GM23338 (cell line): ENCODE measurements around the gene GJA4. TPM values are rescaled to one million over a fixed set of nuclear protein-coding genes. Genes with fewer than 3 reads are reported as not detected.

Experiments used
- ATAC-seq: fragments of 200-7000 bp; cut with Tn5 transposase; 3 replicates; pipeline ENCODE4 v1.9.1; 2020
- DNase-seq: peaks from one replicate; pipeline ENCODE4 v3.0.0-alpha.2; 2015; ENCODE audit warnings: low spot score
- H2AFZ ChIP-seq: fragments of 200-600 bp; sonication (generic); 2 replicates; pipeline ENCODE4 v1.8.0; 2016; ENCODE audit warnings: antibody characterized with exemption, mild to moderate bottlenecking, moderate library complexity
- H3F3A ChIP-seq: fragments of 200-600 bp; sonication (generic); replicated peaks from 2 replicates; pipeline ENCODE4 v1.8.0; 2017; ENCODE audit warnings: antibody characterized with exemption, mixed run types, low read depth
- H3K27ac ChIP-seq: fragments of 200-600 bp; sonication (generic); 2 replicates; pipeline ENCODE4 v1.6.1; 2016; ENCODE audit warnings: low read depth
- H3K27me3 ChIP-seq: fragments of 200-600 bp; sonication (generic); 2 replicates; pipeline ENCODE4 v1.8.0; 2016; ENCODE audit warnings: mild to moderate bottlenecking, mixed run types, moderate library complexity; ENCODE audit not compliant: insufficient read depth
- H3K36me3 ChIP-seq: fragments of 200-600 bp; sonication (generic); 2 replicates; pipeline ENCODE4 v1.8.0; 2016; ENCODE audit warnings: mild to moderate bottlenecking; ENCODE audit not compliant: insufficient read depth
- H3K4me1 ChIP-seq: fragments of 200-600 bp; sonication (generic); 2 replicates; pipeline ENCODE4 v1.8.0; 2016; ENCODE audit warnings: mild to moderate bottlenecking, moderate library complexity; ENCODE audit not compliant: insufficient read depth
- H3K4me2 ChIP-seq: fragments of 200-600 bp; sonication (generic); 2 replicates; pipeline ENCODE4 v1.7.1; 2017; ENCODE audit warnings: mixed run types
- H3K4me3 ChIP-seq: fragments of 200-600 bp; sonication (generic); 2 replicates; pipeline ENCODE4 v1.6.1; 2016; ENCODE audit warnings: mixed run types
- H3K79me2 ChIP-seq: fragments of 200-600 bp; sonication (generic); replicated peaks from 2 replicates; pipeline ENCODE4 v1.8.0; 2017; ENCODE audit warnings: mild to moderate bottlenecking; ENCODE audit not compliant: insufficient read depth
- H3K9me2 ChIP-seq: fragments of 200-600 bp; sonication (generic); 2 replicates; pipeline ENCODE4 v1.8.0; 2017; ENCODE audit not compliant: insufficient read depth
- H4K20me1 ChIP-seq: fragments of 200-600 bp; sonication (generic); replicated peaks from 2 replicates; pipeline ENCODE4 v1.8.0; 2017; ENCODE audit warnings: mild to moderate bottlenecking; ENCODE audit not compliant: insufficient read depth
- H3K27ac Mint-ChIP-seq: 2 replicates; pipeline ENCODE4 v1.8.0; 2020; ENCODE audit warnings: inconsistent platforms, mild to moderate bottlenecking, moderate library complexity, mixed read lengths
- H3K27me3 Mint-ChIP-seq: 3 replicates; pipeline ENCODE4 v1.8.0; 2022; ENCODE audit warnings: low read depth, mild to moderate bottlenecking, moderate library complexity, mixed read lengths, inconsistent platforms; ENCODE audit not compliant: insufficient read depth, poor library complexity
- H3K36me3 Mint-ChIP-seq: 3 replicates; pipeline ENCODE4 v1.8.0; 2021; ENCODE audit warnings: low read depth, mild to moderate bottlenecking, inconsistent platforms, moderate library complexity, mixed read lengths
- H3K4me1 Mint-ChIP-seq: 3 replicates; pipeline ENCODE4 v1.8.0; 2020; ENCODE audit warnings: mild to moderate bottlenecking, inconsistent platforms, mixed read lengths
- H3K4me3 Mint-ChIP-seq: 3 replicates; pipeline ENCODE4 v1.8.0; 2021; ENCODE audit warnings: moderate library complexity, mild to moderate bottlenecking, inconsistent platforms, mixed read lengths
- H3K9me3 Mint-ChIP-seq: 3 replicates; pipeline ENCODE4 v1.8.0; 2020; ENCODE audit warnings: moderate library complexity, mild to moderate bottlenecking, inconsistent platforms, mixed read lengths
- CREB1 ChIP-seq: fragments of 250-450 bp; sonication (Bioruptor Pico); IDR thresholded peaks from 2 replicates; pipeline ENCODE4 v1.5.0; 2020; ENCODE audit warnings: low read depth, mild to moderate bottlenecking, moderate library complexity
- EZH2 ChIP-seq: fragments of 200-600 bp; sonication (generic); IDR thresholded peaks from one replicate; pipeline ENCODE4 v1.8.0; 2017; ENCODE audit warnings: antibody characterized with exemption, mild to moderate bottlenecking, low read depth; ENCODE audit not compliant: unreplicated experiment
- EZH2phosphoT487 ChIP-seq: fragments of 200-600 bp; sonication (generic); IDR thresholded peaks from one replicate; pipeline ENCODE4 v1.8.1; 2018; ENCODE audit warnings: antibody characterized with exemption; ENCODE audit not compliant: unreplicated experiment
- JUNB ChIP-seq: IDR thresholded peaks from one replicate; pipeline ENCODE4 v1.6.1; 2016; ENCODE audit warnings: antibody characterized with exemption; ENCODE audit not compliant: unreplicated experiment
- NANOG ChIP-seq: IDR thresholded peaks from 2 replicates; pipeline ENCODE4 v1.6.1; 2016; ENCODE audit warnings: antibody characterized with exemption, borderline replicate concordance
- POLR2AphosphoS5 ChIP-seq: IDR thresholded peaks from 2 replicates; pipeline ENCODE4 v1.6.1; 2016; ENCODE audit warnings: antibody characterized with exemption, low read depth
- STAT1 ChIP-seq: IDR thresholded peaks from one replicate; pipeline ENCODE4 v1.6.1; 2016; ENCODE audit warnings: antibody characterized with exemption; ENCODE audit not compliant: unreplicated experiment
- ZNF114 ChIP-seq: fragments of 250-450 bp; sonication (Bioruptor Pico); IDR thresholded peaks from 2 replicates; pipeline ENCODE4 v1.5.0; 2020; ENCODE audit warnings: mild to moderate bottlenecking, moderate library complexity
- ZNF331 ChIP-seq: fragments of 250-450 bp; sonication (Bioruptor Pico); IDR thresholded peaks from 2 replicates; pipeline ENCODE4 v1.5.0; 2020; ENCODE audit warnings: low read depth, mild to moderate bottlenecking, moderate library complexity
- long read RNA-seq: library from polyadenylated mRNA; unstranded; transcript quantifications from one replicate; pipeline ENCODE4 v2.0.0, GENCODE V29; 2020; ENCODE audit not compliant: unreplicated experiment
- polyA plus RNA-seq: library from polyadenylated mRNA; unstranded; fragments of >200 nt; fragmentation: Nextera tagmentation; extraction: Ambion mirVana; gene quantifications from 2 replicates; pipeline ENCODE4 v1.2.1, GENCODE V29; 2016
- total RNA-seq: library from RNA; depleted of rRNA; stranded (reverse); fragments of >200 nt; shearing (Covaris generic); gene quantifications from 2 replicates; pipeline ENCODE4 v1.2.3, GENCODE V29; 2014; rRNA removed
- TF ChIP-seq, protein P1 (sequence below), 2 experiments: fragments of 200-600 bp in 1 of 2; sonication (generic) in 1 of 2; conservative IDR thresholded peaks; 2 replicates each; pipeline versions ENCODE4 v1.5.1 to v1.6.1; 2016 to 2017; ENCODE audit warnings: antibody characterized with exemption in 2 of 2, low read depth in 2 of 2, mild to moderate bottlenecking in 2 of 2, moderate library complexity in 1 of 2
- TF ChIP-seq, protein P2 (sequence below): IDR thresholded peaks from 2 replicates; pipeline ENCODE4 v1.6.1; 2016; ENCODE audit warnings: antibody characterized with exemption
- TF ChIP-seq, protein P3 (sequence below): IDR thresholded peaks from one replicate; pipeline ENCODE4 v1.6.1; 2018; ENCODE audit warnings: antibody characterized with exemption; ENCODE audit not compliant: unreplicated experiment
- TF ChIP-seq, protein P4 (sequence below): fragments of 250-450 bp; sonication (Bioruptor Pico); IDR thresholded peaks from 2 replicates; pipeline ENCODE4 v1.5.0; 2020; ENCODE audit warnings: mild to moderate bottlenecking, moderate library complexity

Gene GJA4
- total RNA-seq = 1.7 and 2.2 TPM in 2 replicates
- polyA plus RNA-seq = 0.82 and 0.95 TPM in 2 replicates
- long read RNA-seq = 0 reads

DNA sequence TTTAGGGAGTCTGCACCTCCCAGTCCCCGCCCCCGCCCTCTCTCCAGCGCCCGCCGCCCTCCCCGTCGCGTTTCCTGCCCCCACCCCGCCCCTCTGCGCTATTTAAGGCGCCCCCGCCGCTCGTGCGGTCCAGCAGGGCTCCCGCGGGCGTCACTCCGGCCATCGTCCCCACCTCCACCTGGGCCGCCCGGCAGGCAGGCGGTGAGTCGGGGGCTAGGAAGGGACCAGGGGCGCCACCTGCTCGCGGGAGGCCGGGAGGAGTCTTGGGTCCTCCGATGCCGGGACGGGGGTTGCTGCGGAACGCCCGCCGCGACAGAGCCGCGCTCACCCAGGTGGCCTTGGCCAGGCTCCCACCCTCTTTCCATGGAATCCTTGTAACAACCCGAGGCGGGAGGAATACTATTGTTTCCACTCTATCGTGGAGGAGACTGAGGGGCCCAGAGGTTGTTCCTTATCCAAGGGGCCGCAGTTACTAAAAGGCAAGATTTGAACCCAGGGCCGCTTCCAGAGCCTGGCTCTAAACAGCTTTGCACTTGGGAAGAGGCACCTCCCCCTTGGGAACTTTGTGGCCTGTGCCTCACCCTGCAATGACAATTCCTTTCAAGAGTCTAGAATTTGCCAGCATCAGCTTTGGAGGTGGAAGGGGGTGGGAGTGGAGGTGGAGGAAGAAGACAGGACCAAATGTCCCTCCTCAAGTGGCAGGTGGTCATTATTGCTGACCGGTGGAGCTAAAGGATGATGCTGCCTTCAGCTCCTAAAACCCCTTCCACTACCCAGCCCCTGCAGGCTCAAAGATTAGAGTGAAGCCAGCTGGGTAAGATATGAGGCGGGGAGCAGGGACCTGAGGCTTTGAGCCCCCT is at the start of gene GJA4:
TSS of gene GJA4 (plus strand) at position 132 of the 860 bp plus-strand sequence. CDS start 1,215 bp downstream, outside the sequence.
- Mint-ChIP-seq H3K9me3 (no peaks in the 10 kb centered on the region), H3K27me3 (peaks cover 27% of the 10 kb centered on the region), H3K36me3 (no peaks in the 10 kb centered on the region; the same call in 2 of the 3 replicates), H3K27ac (no peak within 1 kb of the TSS), H3K4me3 (peak within 1 kb of the TSS; percentile 73), H3K4me1 (peaks cover 21% of the 10 kb centered on the region)
- Histone ChIP-seq H3K4me3 (peak within 1 kb of the TSS; percentile 69), H3K79me2 (no peaks in the 10 kb centered on the region), H3K9me2 (0 out of 2 replicates have a peak, but pooled peaks cover 2% of the 10 kb centered on the region), H3K4me2 (peak within 1 kb of the TSS; percentile 80), H3K27ac (no peak within 1 kb of the TSS), H2AFZ (peak within 1 kb of the TSS; percentile 98), H4K20me1 (no peaks in the 10 kb centered on the region), H3F3A (no peaks in the 10 kb centered on the region), H3K4me1 (no peaks in the 10 kb centered on the region; the same call in 1 of the 2 replicates), H3K27me3 (peaks cover 23% of the 10 kb centered on the region; the same call in 1 of the 2 replicates), H3K36me3 (no peaks in the 10 kb centered on the region)
- peak; percentile 49 for DNase-seq
- no peak for TF ChIP-seq EZH2
- TF ChIP-seq NANOG = no peak
- TF ChIP-seq, protein P1, sequence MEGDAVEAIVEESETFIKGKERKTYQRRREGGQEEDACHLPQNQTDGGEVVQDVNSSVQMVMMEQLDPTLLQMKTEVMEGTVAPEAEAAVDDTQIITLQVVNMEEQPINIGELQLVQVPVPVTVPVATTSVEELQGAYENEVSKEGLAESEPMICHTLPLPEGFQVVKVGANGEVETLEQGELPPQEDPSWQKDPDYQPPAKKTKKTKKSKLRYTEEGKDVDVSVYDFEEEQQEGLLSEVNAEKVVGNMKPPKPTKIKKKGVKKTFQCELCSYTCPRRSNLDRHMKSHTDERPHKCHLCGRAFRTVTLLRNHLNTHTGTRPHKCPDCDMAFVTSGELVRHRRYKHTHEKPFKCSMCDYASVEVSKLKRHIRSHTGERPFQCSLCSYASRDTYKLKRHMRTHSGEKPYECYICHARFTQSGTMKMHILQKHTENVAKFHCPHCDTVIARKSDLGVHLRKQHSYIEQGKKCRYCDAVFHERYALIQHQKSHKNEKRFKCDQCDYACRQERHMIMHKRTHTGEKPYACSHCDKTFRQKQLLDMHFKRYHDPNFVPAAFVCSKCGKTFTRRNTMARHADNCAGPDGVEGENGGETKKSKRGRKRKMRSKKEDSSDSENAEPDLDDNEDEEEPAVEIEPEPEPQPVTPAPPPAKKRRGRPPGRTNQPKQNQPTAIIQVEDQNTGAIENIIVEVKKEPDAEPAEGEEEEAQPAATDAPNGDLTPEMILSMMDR (conservative IDR thresholded peaks at IDR 0.05; ENCODE audit: low read depth in 2 of 2) = no peak
- TF ChIP-seq POLR2AphosphoS5 = no peak
- no peak for TF ChIP-seq EZH2phosphoT487
- no peak for TF ChIP-seq STAT1
- no peak for TF ChIP-seq ZNF331 (CRISPR knock-in tag)
- no peak for TF ChIP-seq ZNF114
- TF ChIP-seq CREB1 (CRISPR knock-in tag) = no peak
- TF ChIP-seq JUNB = no peak
- TF ChIP-seq, protein P2, sequence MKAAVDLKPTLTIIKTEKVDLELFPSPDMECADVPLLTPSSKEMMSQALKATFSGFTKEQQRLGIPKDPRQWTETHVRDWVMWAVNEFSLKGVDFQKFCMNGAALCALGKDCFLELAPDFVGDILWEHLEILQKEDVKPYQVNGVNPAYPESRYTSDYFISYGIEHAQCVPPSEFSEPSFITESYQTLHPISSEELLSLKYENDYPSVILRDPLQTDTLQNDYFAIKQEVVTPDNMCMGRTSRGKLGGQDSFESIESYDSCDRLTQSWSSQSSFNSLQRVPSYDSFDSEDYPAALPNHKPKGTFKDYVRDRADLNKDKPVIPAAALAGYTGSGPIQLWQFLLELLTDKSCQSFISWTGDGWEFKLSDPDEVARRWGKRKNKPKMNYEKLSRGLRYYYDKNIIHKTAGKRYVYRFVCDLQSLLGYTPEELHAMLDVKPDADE = no peak
- TF ChIP-seq, protein P3, sequence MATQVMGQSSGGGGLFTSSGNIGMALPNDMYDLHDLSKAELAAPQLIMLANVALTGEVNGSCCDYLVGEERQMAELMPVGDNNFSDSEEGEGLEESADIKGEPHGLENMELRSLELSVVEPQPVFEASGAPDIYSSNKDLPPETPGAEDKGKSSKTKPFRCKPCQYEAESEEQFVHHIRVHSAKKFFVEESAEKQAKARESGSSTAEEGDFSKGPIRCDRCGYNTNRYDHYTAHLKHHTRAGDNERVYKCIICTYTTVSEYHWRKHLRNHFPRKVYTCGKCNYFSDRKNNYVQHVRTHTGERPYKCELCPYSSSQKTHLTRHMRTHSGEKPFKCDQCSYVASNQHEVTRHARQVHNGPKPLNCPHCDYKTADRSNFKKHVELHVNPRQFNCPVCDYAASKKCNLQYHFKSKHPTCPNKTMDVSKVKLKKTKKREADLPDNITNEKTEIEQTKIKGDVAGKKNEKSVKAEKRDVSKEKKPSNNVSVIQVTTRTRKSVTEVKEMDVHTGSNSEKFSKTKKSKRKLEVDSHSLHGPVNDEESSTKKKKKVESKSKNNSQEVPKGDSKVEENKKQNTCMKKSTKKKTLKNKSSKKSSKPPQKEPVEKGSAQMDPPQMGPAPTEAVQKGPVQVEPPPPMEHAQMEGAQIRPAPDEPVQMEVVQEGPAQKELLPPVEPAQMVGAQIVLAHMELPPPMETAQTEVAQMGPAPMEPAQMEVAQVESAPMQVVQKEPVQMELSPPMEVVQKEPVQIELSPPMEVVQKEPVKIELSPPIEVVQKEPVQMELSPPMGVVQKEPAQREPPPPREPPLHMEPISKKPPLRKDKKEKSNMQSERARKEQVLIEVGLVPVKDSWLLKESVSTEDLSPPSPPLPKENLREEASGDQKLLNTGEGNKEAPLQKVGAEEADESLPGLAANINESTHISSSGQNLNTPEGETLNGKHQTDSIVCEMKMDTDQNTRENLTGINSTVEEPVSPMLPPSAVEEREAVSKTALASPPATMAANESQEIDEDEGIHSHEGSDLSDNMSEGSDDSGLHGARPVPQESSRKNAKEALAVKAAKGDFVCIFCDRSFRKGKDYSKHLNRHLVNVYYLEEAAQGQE = no peak
- TF ChIP-seq, protein P4, sequence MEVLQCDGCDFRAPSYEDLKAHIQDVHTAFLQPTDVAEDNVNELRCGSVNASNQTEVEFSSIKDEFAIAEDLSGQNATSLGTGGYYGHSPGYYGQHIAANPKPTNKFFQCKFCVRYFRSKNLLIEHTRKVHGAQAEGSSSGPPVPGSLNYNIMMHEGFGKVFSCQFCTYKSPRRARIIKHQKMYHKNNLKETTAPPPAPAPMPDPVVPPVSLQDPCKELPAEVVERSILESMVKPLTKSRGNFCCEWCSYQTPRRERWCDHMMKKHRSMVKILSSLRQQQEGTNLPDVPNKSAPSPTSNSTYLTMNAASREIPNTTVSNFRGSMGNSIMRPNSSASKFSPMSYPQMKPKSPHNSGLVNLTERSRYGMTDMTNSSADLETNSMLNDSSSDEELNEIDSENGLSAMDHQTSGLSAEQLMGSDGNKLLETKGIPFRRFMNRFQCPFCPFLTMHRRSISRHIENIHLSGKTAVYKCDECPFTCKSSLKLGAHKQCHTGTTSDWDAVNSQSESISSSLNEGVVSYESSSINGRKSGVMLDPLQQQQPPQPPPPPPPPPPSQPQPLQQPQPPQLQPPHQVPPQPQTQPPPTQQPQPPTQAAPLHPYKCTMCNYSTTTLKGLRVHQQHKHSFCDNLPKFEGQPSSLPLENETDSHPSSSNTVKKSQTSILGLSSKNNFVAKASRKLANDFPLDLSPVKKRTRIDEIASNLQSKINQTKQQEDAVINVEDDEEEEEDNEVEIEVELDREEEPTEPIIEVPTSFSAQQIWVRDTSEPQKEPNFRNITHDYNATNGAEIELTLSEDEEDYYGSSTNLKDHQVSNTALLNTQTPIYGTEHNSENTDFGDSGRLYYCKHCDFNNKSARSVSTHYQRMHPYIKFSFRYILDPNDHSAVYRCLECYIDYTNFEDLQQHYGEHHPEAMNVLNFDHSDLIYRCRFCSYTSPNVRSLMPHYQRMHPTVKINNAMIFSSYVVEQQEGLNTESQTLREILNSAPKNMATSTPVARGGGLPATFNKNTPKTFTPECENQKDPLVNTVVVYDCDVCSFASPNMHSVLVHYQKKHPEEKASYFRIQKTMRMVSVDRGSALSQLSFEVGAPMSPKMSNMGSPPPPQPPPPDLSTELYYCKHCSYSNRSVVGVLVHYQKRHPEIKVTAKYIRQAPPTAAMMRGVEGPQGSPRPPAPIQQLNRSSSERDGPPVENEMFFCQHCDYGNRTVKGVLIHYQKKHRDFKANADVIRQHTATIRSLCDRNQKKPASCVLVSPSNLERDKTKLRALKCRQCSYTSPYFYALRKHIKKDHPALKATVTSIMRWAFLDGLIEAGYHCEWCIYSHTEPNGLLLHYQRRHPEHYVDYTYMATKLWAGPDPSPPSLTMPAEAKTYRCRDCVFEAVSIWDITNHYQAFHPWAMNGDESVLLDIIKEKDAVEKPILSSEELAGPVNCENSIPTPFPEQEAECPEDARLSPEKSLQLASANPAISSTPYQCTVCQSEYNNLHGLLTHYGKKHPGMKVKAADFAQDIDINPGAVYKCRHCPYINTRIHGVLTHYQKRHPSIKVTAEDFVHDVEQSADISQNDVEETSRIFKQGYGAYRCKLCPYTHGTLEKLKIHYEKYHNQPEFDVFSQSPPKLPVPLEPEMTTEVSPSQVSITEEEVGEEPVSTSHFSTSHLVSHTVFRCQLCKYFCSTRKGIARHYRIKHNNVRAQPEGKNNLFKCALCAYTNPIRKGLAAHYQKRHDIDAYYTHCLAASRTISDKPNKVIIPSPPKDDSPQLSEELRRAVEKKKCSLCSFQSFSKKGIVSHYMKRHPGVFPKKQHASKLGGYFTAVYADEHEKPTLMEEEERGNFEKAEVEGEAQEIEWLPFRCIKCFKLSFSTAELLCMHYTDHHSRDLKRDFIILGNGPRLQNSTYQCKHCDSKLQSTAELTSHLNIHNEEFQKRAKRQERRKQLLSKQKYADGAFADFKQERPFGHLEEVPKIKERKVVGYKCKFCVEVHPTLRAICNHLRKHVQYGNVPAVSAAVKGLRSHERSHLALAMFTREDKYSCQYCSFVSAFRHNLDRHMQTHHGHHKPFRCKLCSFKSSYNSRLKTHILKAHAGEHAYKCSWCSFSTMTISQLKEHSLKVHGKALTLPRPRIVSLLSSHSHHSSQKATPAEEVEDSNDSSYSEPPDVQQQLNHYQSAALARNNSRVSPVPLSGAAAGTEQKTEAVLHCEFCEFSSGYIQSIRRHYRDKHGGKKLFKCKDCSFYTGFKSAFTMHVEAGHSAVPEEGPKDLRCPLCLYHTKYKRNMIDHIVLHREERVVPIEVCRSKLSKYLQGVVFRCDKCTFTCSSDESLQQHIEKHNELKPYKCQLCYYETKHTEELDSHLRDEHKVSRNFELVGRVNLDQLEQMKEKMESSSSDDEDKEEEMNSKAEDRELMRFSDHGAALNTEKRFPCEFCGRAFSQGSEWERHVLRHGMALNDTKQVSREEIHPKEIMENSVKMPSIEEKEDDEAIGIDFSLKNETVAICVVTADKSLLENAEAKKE (CRISPR knock-in tag) = no peak
- ATAC-seq = peak; percentile 44
